Measurements from ENCODE around the gene SAMD4A. TPM values are rescaled to one million over a fixed set of nuclear protein-coding genes. Genes with fewer than 3 reads are reported as not detected.
"Not testable (repeated sequence)": the region's sequence is repeated elsewhere in the genome, so short reads cannot be mapped to it uniquely, and the experiment has no call there.

SAMD4A gene
- total RNA-seq, 1 experiment from 2014 or later = 17.8 TPM

- no peak for DNase-seq (ENCODE audit: low read depth)
Observed at GRCh38 chr14:54782751-54783659, 216.1 kb downstream of the SAMD4A start.

GRCh38 chr14:54783660-54784015, 216.7 kb downstream of the SAMD4A start:
- DNase-seq (ENCODE audit: low read depth) = no peak

- no peak for DNase-seq (ENCODE audit: low read depth)
Observed at GRCh38 chr14:54784060-54784459, 217.1 kb downstream of the SAMD4A start.

GRCh38 chr14:54784657-54785056, 217.7 kb downstream of the SAMD4A start:
- DNase-seq (ENCODE audit: low read depth) = no peak

- no peak for DNase-seq (ENCODE audit: low read depth)
Observed at GRCh38 chr14:54785136-54785777, 218.3 kb downstream of the SAMD4A start.

GRCh38 chr14:54785778-54786770, 219.1 kb downstream of the SAMD4A start:
- no peak for DNase-seq (ENCODE audit: low read depth)

GRCh38 chr14:54786838-54787237, 219.9 kb downstream of the SAMD4A start:
- DNase-seq (ENCODE audit: low read depth) = no peak

GRCh38 chr14:54787261-54787660, 220.3 kb downstream of the SAMD4A start:
- no peak for DNase-seq (ENCODE audit: low read depth)

GRCh38 chr14:54788701-54789100, 221.8 kb downstream of the SAMD4A start:
- no peak for DNase-seq (ENCODE audit: low read depth)

- no peak for DNase-seq (ENCODE audit: low read depth)
Observed at GRCh38 chr14:54789166-54789565, 222.2 kb downstream of the SAMD4A start.

GRCh38 chr14:54789781-54790480, 223.0 kb downstream of the SAMD4A start:
- DNase-seq (ENCODE audit: low read depth) = no peak

- no peak for DNase-seq (ENCODE audit: low read depth)
Observed at GRCh38 chr14:54791001-54791400, 224.1 kb downstream of the SAMD4A start.

GRCh38 chr14:54792288-54792687, 225.4 kb downstream of the SAMD4A start:
- no peak for DNase-seq (ENCODE audit: low read depth)

GRCh38 chr14:54794159-54794558, 227.2 kb downstream of the SAMD4A start:
- no peak for DNase-seq (ENCODE audit: low read depth)

- DNase-seq (ENCODE audit: low read depth) = no peak
Observed at GRCh38 chr14:54794796-54795195, 227.9 kb downstream of the SAMD4A start.

GRCh38 chr14:54796961-54797360, 230.0 kb downstream of the SAMD4A start:
- DNase-seq (ENCODE audit: low read depth) = peak; percentile 60

- DNase-seq (ENCODE audit: low read depth) = no peak
Observed at GRCh38 chr14:54797556-54797955, 230.6 kb downstream of the SAMD4A start.

GRCh38 chr14:54797986-54798385, 231.1 kb downstream of the SAMD4A start:
- no peak for DNase-seq (ENCODE audit: low read depth)

GRCh38 chr14:54798465-54799124, 231.7 kb downstream of the SAMD4A start:
- DNase-seq (ENCODE audit: low read depth) = no peak

GRCh38 chr14:54801482-54801881, 234.6 kb downstream of the SAMD4A start:
- DNase-seq (ENCODE audit: low read depth) = not testable (repeated sequence)

- no peak for DNase-seq (ENCODE audit: low read depth)
Observed at GRCh38 chr14:54803396-54803795, 236.5 kb downstream of the SAMD4A start.

Data from Daoy (cell line).